Sigmoid colon (tissue), 4 donors: Measurements from ENCODE around the gene CCNI2.

Source experiments
- POLR2A ChIP-seq, 2 donors: fragments of 450-650 bp; IDR thresholded peaks; one replicate each; pipeline ENCODE4 v1.6.1; 2016; ENCODE audit warnings: antibody characterized with exemption in 2 of 2, mild to moderate bottlenecking in 2 of 2, moderate library complexity in 2 of 2
- POLR2AphosphoS5 ChIP-seq, 4 donors: sonication (generic); formaldehyde crosslinking; IDR thresholded peaks; one replicate each; pipeline ENCODE4 v1.6.1; 2017; ENCODE audit warnings: antibody characterized with exemption in 4 of 4
- TF ChIP-seq, protein P1 (sequence below), 4 experiments: fragments of 450-650 bp in 3 of 4; fragments of 200-600 bp in 1 of 4; IDR thresholded peaks; one replicate each; pipeline ENCODE4 v1.5.1; 2016 to 2019; ENCODE audit warnings: antibody characterized with exemption in 4 of 4, mild to moderate bottlenecking in 3 of 4, moderate library complexity in 2 of 4

GRCh38 chr5:132742626-132743025 is 4.6 kb upstream of the CCNI2 start:
- TF ChIP-seq POLR2AphosphoS5 (IDR thresholded peaks at IDR 0.05) = no peak
- TF ChIP-seq, protein P1, sequence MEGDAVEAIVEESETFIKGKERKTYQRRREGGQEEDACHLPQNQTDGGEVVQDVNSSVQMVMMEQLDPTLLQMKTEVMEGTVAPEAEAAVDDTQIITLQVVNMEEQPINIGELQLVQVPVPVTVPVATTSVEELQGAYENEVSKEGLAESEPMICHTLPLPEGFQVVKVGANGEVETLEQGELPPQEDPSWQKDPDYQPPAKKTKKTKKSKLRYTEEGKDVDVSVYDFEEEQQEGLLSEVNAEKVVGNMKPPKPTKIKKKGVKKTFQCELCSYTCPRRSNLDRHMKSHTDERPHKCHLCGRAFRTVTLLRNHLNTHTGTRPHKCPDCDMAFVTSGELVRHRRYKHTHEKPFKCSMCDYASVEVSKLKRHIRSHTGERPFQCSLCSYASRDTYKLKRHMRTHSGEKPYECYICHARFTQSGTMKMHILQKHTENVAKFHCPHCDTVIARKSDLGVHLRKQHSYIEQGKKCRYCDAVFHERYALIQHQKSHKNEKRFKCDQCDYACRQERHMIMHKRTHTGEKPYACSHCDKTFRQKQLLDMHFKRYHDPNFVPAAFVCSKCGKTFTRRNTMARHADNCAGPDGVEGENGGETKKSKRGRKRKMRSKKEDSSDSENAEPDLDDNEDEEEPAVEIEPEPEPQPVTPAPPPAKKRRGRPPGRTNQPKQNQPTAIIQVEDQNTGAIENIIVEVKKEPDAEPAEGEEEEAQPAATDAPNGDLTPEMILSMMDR (IDR thresholded peaks at IDR 0.05) = no peak
- TF ChIP-seq POLR2A (IDR thresholded peaks at IDR 0.05) = no peak
